Stomach (tissue), 9 donors: Measurements from ENCODE around the gene APOM. TPM values are rescaled to one million over a fixed set of nuclear protein-coding genes. Genes with fewer than 3 reads are reported as not detected.

Experiments used
- DNase-seq, 2 donors: peaks; one replicate each; pipeline versions ENCODE4 v3.0.0 to v3.0.0-alpha.2; 2013 to 2019
- H3K27ac ChIP-seq, 5 donors: fragments of 200-600 bp in 4 of 5; sonication (generic) in 4 of 5; one replicate each; pipeline ENCODE4 v1.5.1; 2013 to 2019; ENCODE audit warnings: mild to moderate bottlenecking in 1 of 5, moderate library complexity in 1 of 5
- H3K27me3 ChIP-seq, 3 donors: fragments of 200-600 bp; sonication (generic); one replicate each; pipeline ENCODE4 v1.5.1; 2017 to 2019; ENCODE audit warnings: mixed run types in 1 of 3
- H3K36me3 ChIP-seq, 4 donors: fragments of 200-600 bp; sonication (generic); 1 replicate in 3 of 4; 2 replicates in 1 of 4; pipeline ENCODE4 v1.5.1; 2016 to 2019
- H3K4me1 ChIP-seq, 4 donors: fragments of 200-600 bp; sonication (generic); one replicate each; pipeline ENCODE4 v1.5.1; 2016 to 2019
- H3K4me3 ChIP-seq, 4 donors: fragments of 200-600 bp; sonication (generic) in 3 of 4; one replicate each; pipeline ENCODE4 v1.5.1; 2016 to 2019; ENCODE audit warnings: mild to moderate bottlenecking in 1 of 4
- H3K9me3 ChIP-seq, 4 donors: fragments of 200-600 bp; sonication (generic); one replicate each; pipeline ENCODE4 v1.5.1; 2016 to 2019
- EP300 ChIP-seq: sonication (generic); formaldehyde crosslinking; IDR thresholded peaks from one replicate; pipeline ENCODE4 v1.6.1; 2017; ENCODE audit warnings: antibody characterized with exemption
- POLR2A ChIP-seq, 4 donors: fragments of 450-650 bp; IDR thresholded peaks; one replicate each; pipeline ENCODE4 v1.6.1; 2016; ENCODE audit warnings: antibody characterized with exemption in 4 of 4, control low read depth in 2 of 4, mild to moderate bottlenecking in 1 of 4, moderate library complexity in 1 of 4
- POLR2AphosphoS5 ChIP-seq, 3 donors: sonication (generic); formaldehyde crosslinking; IDR thresholded peaks; one replicate each; pipeline ENCODE4 v1.6.1; 2016; ENCODE audit warnings: antibody characterized with exemption in 3 of 3
- WGBS, 5 donors: extraction: QIAGEN DNeasy Blood & Tissue Kit in 3 of 5; methylation state at CpG; one replicate each; pipeline versions ENCODE4 v1.1.5 to v1.1.7; 2013 to 2018; 5-methylcytosine and 5-hydroxymethylcytosine counted together
- intact Hi-C: fragments of 100-400 bp; cut with DNase I; formaldehyde crosslinking; loops from one replicate; pipeline ENCODE4 v1.15.1; 2023; ENCODE audit warnings: low total_unique reads
- polyA plus RNA-seq, 3 donors: library from polyadenylated mRNA; stranded (reverse); fragments of 200-250 nt; gene quantifications; one replicate each; pipeline ENCODE4 v1.2.3, GENCODE V29; 2013
- total RNA-seq, 5 donors: library from RNA; depleted of rRNA; stranded (reverse); fragments of >200 nt; gene quantifications; one replicate each; pipeline versions ENCODE4 v1.1.0 to v1.2.3, GENCODE V29; 2014 to 2016
- TF ChIP-seq, protein P1 (sequence below), 7 experiments: fragments of 450-650 bp in 4 of 7; fragments of 200-600 bp in 3 of 7; sonication (generic) in 3 of 7; IDR thresholded peaks; one replicate each; pipeline ENCODE4 v1.5.1; 2016 to 2019; ENCODE audit warnings: antibody characterized with exemption in 7 of 7, control low read depth in 2 of 7, mild to moderate bottlenecking in 1 of 7
- donor health status: healthy with polysubstance abuse.
- donor health status: Bipolar disorder and iron deficiency.
- donor health status: healthy.

The APOM gene
- total and polyA plus RNA-seq, 8 donors: 1.3 to 14.2 (median 6.4) TPM; not detected in 3

- Histone ChIP-seq H3K36me3 (peaks cover 30 to 46% (median 43%) of the 10 kb centered on the region in 4 donors), H3K4me1 (peaks cover 39 to 78% (median 69%) of the 10 kb centered on the region in 4 donors), H3K9me3 (no peaks in the 10 kb centered on the region), H3K27ac (peak overlapping the region; percentile 94 to 98 (median 97)), H3K4me3 (peak overlapping the region; percentile 72 to 98 (median 90)), H3K27me3 (no peaks in the 10 kb centered on the region)
- intact Hi-C loops: no loop called here
- peak in 1 of 2 donors; percentile 52 for DNase-seq
- no peak for TF ChIP-seq POLR2A (IDR thresholded peaks at IDR 0.05)
- no peak for TF ChIP-seq POLR2AphosphoS5 (IDR thresholded peaks at IDR 0.05)
- TF ChIP-seq, protein P1, sequence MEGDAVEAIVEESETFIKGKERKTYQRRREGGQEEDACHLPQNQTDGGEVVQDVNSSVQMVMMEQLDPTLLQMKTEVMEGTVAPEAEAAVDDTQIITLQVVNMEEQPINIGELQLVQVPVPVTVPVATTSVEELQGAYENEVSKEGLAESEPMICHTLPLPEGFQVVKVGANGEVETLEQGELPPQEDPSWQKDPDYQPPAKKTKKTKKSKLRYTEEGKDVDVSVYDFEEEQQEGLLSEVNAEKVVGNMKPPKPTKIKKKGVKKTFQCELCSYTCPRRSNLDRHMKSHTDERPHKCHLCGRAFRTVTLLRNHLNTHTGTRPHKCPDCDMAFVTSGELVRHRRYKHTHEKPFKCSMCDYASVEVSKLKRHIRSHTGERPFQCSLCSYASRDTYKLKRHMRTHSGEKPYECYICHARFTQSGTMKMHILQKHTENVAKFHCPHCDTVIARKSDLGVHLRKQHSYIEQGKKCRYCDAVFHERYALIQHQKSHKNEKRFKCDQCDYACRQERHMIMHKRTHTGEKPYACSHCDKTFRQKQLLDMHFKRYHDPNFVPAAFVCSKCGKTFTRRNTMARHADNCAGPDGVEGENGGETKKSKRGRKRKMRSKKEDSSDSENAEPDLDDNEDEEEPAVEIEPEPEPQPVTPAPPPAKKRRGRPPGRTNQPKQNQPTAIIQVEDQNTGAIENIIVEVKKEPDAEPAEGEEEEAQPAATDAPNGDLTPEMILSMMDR (IDR thresholded peaks at IDR 0.05): no peak
- TF ChIP-seq EP300: no peak
- 17 to 23% (median 20%) methylated on average over 17 of the region's 17 CpGs for WGBS, 5 donors
These were observed 8.5 kb downstream of the APOM start for GRCh38 chr6:31663961-31664789.

GRCh38 chr6:31664790-31665500 lies 9.3 kb downstream of the APOM start, which contains the start of gene GPANK1:
Gene GPANK1 (minus strand): TSS chr6:31664997. CDS start chr6:31664478, 519 bp downstream.
- intact Hi-C loops: no loop called here
- peak within 1 kb of the TSS; percentile 94 to 98 (median 97) for H3K27ac ChIP-seq
- peak; percentile 94 to 98 for DNase-seq
- H3K9me3 ChIP-seq: no peaks in the 10 kb centered on the region
- TF ChIP-seq EP300 (no peak), POLR2AphosphoS5 (IDR thresholded peaks at IDR 0.05) (peak; percentile 84 to 94 (median 90))
- H3K4me3 ChIP-seq: peak within 1 kb of the TSS; percentile 72 to 98 (median 90)
- H3K27me3 ChIP-seq: no peaks in the 10 kb centered on the region
- H3K36me3 ChIP-seq: peaks cover 37 to 53% (median 51%) of the 10 kb centered on the region in 4 donors
- 0% methylated on average over 37 to 39 of the region's 39 CpGs for WGBS, 5 donors
- H3K4me1 ChIP-seq: peaks cover 34 to 74% (median 62%) of the 10 kb centered on the region in 4 donors

- TF ChIP-seq, protein P1 (IDR thresholded peaks at IDR 0.05): peak in 1 of 7 experiments; percentile 25
- TF ChIP-seq POLR2AphosphoS5 (IDR thresholded peaks at IDR 0.05) (peak; percentile 71 to 95 (median 79)), POLR2A (IDR thresholded peaks at IDR 0.05) (no peak)
- intact Hi-C loops: no loop called here
- H3K4me1 ChIP-seq: peaks cover 34 to 71% (median 57%) of the 10 kb centered on the region in 4 donors
- no peaks in the 10 kb centered on the region for H3K27me3 ChIP-seq
- no peaks in the 10 kb centered on the region for H3K9me3 ChIP-seq
- H3K4me3 ChIP-seq: peak within 1 kb of the TSS; percentile 72 to 98 (median 90)
- whole genome bisulfite sequencing, 5 donors: 0 to 1% (median 1%) methylated on average over 46 to 63 of the region's 63 CpGs
- H3K27ac ChIP-seq: peak within 1 kb of the TSS; percentile 94 to 98 (median 97)
- DNase-seq: peak; percentile 99
- peaks cover 44 to 61% (median 58%) of the 10 kb centered on the region in 4 donors for H3K36me3 ChIP-seq
These were observed 10.0 kb downstream of the APOM start, which contains the start of gene CSNK2B for GRCh38 chr6:31665501-31666336. Gene CSNK2B (plus strand): TSS chr6:31666080. CDS start chr6:31666832, 752 bp downstream.

GRCh38 chr6:31666337-31666965 lies 10.8 kb downstream of the APOM start:
- H3K4me1 ChIP-seq: peaks cover 27 to 64% (median 50%) of the 10 kb centered on the region in 4 donors
- H3K27me3 ChIP-seq: no peaks in the 10 kb centered on the region
- H3K4me3 ChIP-seq: peak overlapping the region; percentile 72 to 98 (median 90)
- no peaks in the 10 kb centered on the region for H3K9me3 ChIP-seq
- WGBS, 5 donors: 2 to 4% (median 3%) methylated on average over 15 of the region's 15 CpGs
- intact Hi-C loops: no loop called here
- peaks cover 51 to 68% (median 66%) of the 10 kb centered on the region in 4 donors for H3K36me3 ChIP-seq
- no peak for DNase-seq
- peak overlapping the region; percentile 91 to 98 (median 96) for H3K27ac ChIP-seq
- TF ChIP-seq POLR2AphosphoS5 (IDR thresholded peaks at IDR 0.05) (no peak), EP300 (no peak), POLR2A (IDR thresholded peaks at IDR 0.05) (no peak)
- TF ChIP-seq, protein P1 (IDR thresholded peaks at IDR 0.05): no peak
